Adipocyte (in vitro differentiated cells): ENCODE data around the gene PLPPR1.
A peak's percentile ranks its signal among the peaks of the same experiment; 100 is the strongest.
"Not testable (repeated sequence)": the region's sequence is repeated elsewhere in the genome, so short reads cannot be mapped to it uniquely, and the experiment has no call there.

Experiments
- DNase-seq: peaks from one replicate; pipeline ENCODE4 v3.0.0-alpha.2; 2015; ENCODE audit warnings: low read depth
- H3K27me3 ChIP-seq: replicated peaks from 2 replicates; pipeline ENCODE4 v1.7.0; 2013; ENCODE audit warnings: mild to moderate bottlenecking, low read length, moderate library complexity; ENCODE audit not compliant: control insufficient read depth, insufficient read depth
- H3K36me3 ChIP-seq: 2 replicates; pipeline ENCODE4 v1.7.0; 2013; ENCODE audit warnings: low read length, mild to moderate bottlenecking, moderate library complexity; ENCODE audit not compliant: control insufficient read depth, insufficient read depth, severe bottlenecking
- H3K4me1 ChIP-seq: 2 replicates; pipeline ENCODE4 v1.7.0; 2013; ENCODE audit warnings: mild to moderate bottlenecking, low read length, moderate library complexity; ENCODE audit not compliant: control insufficient read depth, insufficient read depth
- H3K4me3 ChIP-seq: 2 replicates; pipeline ENCODE4 v1.7.0; 2013; ENCODE audit warnings: mild to moderate bottlenecking, low read length, moderate library complexity
- H3K9ac ChIP-seq: 2 replicates; pipeline ENCODE4 v1.7.0; 2013; ENCODE audit warnings: mild to moderate bottlenecking, low read length, moderate library complexity
- H3K9me3 ChIP-seq: 2 replicates; pipeline ENCODE4 v1.7.0; 2013; ENCODE audit warnings: mild to moderate bottlenecking, low read length, moderate library complexity; ENCODE audit not compliant: control insufficient read depth

Gene PLPPR1

GRCh38 chr9:101027236-101027635 lies 1.3 kb upstream of the PLPPR1 start:
- Histone ChIP-seq H3K27me3 (peaks cover 48% of the 10 kb centered on the region), H3K9ac (no peak overlapping the region), H3K4me3 (no peak overlapping the region), H3K36me3 (no peaks in the 10 kb centered on the region), H3K4me1 (peaks cover 3% of the 10 kb centered on the region), H3K9me3 (no peaks in the 10 kb centered on the region)
- no peak for DNase-seq

GRCh38 chr9:101027733-101028345 lies 688 bp upstream of the PLPPR1 start:
- peaks cover 3% of the 10 kb centered on the region for H3K4me1 ChIP-seq
- H3K27me3 ChIP-seq: peaks cover 51% of the 10 kb centered on the region
- no peak overlapping the region for H3K9ac ChIP-seq
- H3K36me3 ChIP-seq: no peaks in the 10 kb centered on the region
- no peaks in the 10 kb centered on the region for H3K9me3 ChIP-seq
- peak overlapping the region; percentile 78 for H3K4me3 ChIP-seq
- DNase-seq: no peak

GRCh38 chr9:101029315-101030085 lies 973 bp downstream of the PLPPR1 start:
- H3K9ac ChIP-seq: no peak overlapping the region
- peaks cover 3% of the 10 kb centered on the region for H3K4me1 ChIP-seq
- DNase-seq: no peak
- H3K36me3 ChIP-seq: no peaks in the 10 kb centered on the region
- peak overlapping the region; percentile 78 for H3K4me3 ChIP-seq
- H3K9me3 ChIP-seq: no peaks in the 10 kb centered on the region
- H3K27me3 ChIP-seq: peaks cover 58% of the 10 kb centered on the region

GRCh38 chr9:101030086-101030391 lies 1.5 kb downstream of the PLPPR1 start:
- Histone ChIP-seq H3K36me3 (no peaks in the 10 kb centered on the region), H3K9me3 (no peaks in the 10 kb centered on the region), H3K4me1 (peaks cover 3% of the 10 kb centered on the region), H3K27me3 (peaks cover 58% of the 10 kb centered on the region), H3K4me3 (no peak overlapping the region), H3K9ac (no peak overlapping the region)
- DNase-seq: no peak

- Histone ChIP-seq H3K9ac (no peak overlapping the region), H3K4me3 (no peak overlapping the region), H3K4me1 (peaks cover 3% of the 10 kb centered on the region), H3K36me3 (no peaks in the 10 kb centered on the region), H3K9me3 (no peaks in the 10 kb centered on the region), H3K27me3 (peaks cover 42% of the 10 kb centered on the region)
- no peak for DNase-seq
These were observed 3.9 kb downstream of the PLPPR1 start for GRCh38 chr9:101032426-101032825.

- Histone ChIP-seq H3K36me3 (no peaks in the 10 kb centered on the region), H3K27me3 (peaks cover 31% of the 10 kb centered on the region), H3K9me3 (no peaks in the 10 kb centered on the region), H3K9ac (no peak overlapping the region), H3K4me1 (no peaks in the 10 kb centered on the region), H3K4me3 (no peak overlapping the region)
- DNase-seq: no peak
These were observed 5.7 kb downstream of the PLPPR1 start for GRCh38 chr9:101034222-101034621.

GRCh38 chr9:101035098-101035497 lies 6.6 kb downstream of the PLPPR1 start:
- Histone ChIP-seq H3K27me3 (peaks cover 22% of the 10 kb centered on the region), H3K4me3 (no peak overlapping the region), H3K4me1 (no peaks in the 10 kb centered on the region), H3K9me3 (no peaks in the 10 kb centered on the region), H3K36me3 (no peaks in the 10 kb centered on the region), H3K9ac (no peak overlapping the region)
- no peak for DNase-seq

- Histone ChIP-seq H3K9ac (no peak overlapping the region), H3K9me3 (no peaks in the 10 kb centered on the region), H3K4me1 (no peaks in the 10 kb centered on the region), H3K4me3 (no peak overlapping the region), H3K27me3 (peaks cover 9% of the 10 kb centered on the region), H3K36me3 (no peaks in the 10 kb centered on the region)
- no peak for DNase-seq
These were observed 8.9 kb downstream of the PLPPR1 start for GRCh38 chr9:101037430-101037829.

- no peak overlapping the region for H3K9ac ChIP-seq
- no peaks in the 10 kb centered on the region for H3K9me3 ChIP-seq
- no peaks in the 10 kb centered on the region for H3K36me3 ChIP-seq
- H3K27me3 ChIP-seq: peaks cover 4% of the 10 kb centered on the region
- no peak overlapping the region for H3K4me3 ChIP-seq
- H3K4me1 ChIP-seq: no peaks in the 10 kb centered on the region
- DNase-seq: no peak
These were observed 10.0 kb downstream of the PLPPR1 start for GRCh38 chr9:101038488-101038887.

GRCh38 chr9:101039581-101039980 lies 11.1 kb downstream of the PLPPR1 start:
- not testable (repeated sequence) for H3K4me3 ChIP-seq, H3K27me3 ChIP-seq, DNase-seq, H3K9me3 ChIP-seq, H3K36me3 ChIP-seq, H3K9ac ChIP-seq, H3K4me1 ChIP-seq

- no peaks in the 10 kb centered on the region for H3K9me3 ChIP-seq
- DNase-seq: peak; percentile 3
- H3K36me3 ChIP-seq: no peaks in the 10 kb centered on the region
- H3K27me3 ChIP-seq: no peaks in the 10 kb centered on the region
- no peak overlapping the region for H3K9ac ChIP-seq
- peaks cover 3% of the 10 kb centered on the region for H3K4me1 ChIP-seq
- H3K4me3 ChIP-seq: no peak overlapping the region
These were observed 19.4 kb downstream of the PLPPR1 start for GRCh38 chr9:101047848-101048397.
